NCI-H2171 treated with DMSO at 0.1 percent for 48 hours (cell line): ENCODE measurements around the gene AP2A2.

Experiments used
- DNase-seq: peaks from one replicate; lab custom pipeline; 2025; lab: John Stamatoyannopoulos, UW

The AP2A2 gene

DNA sequence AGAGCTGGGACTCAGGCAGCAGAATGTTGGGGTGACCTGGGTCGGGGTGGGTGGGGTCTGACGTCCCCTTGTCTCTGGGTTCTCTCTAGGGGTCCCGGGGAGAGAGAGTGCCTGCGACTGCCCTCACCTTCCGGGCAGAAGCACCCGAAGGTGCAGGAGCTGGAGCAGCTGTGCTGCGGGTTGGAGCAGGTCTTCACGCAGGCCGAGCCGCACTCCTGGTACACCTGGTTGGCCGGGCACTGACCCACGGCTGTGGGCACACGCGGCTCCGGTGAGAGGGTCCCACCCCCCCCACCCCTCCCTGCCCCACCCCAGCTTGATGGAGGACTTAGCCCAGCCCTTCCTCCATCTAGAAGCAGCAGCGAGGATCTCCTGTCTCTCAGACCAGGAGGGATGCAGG lies 104.4 kb downstream of the AP2A2 start:
- DNase-seq, result no peak

DNA sequence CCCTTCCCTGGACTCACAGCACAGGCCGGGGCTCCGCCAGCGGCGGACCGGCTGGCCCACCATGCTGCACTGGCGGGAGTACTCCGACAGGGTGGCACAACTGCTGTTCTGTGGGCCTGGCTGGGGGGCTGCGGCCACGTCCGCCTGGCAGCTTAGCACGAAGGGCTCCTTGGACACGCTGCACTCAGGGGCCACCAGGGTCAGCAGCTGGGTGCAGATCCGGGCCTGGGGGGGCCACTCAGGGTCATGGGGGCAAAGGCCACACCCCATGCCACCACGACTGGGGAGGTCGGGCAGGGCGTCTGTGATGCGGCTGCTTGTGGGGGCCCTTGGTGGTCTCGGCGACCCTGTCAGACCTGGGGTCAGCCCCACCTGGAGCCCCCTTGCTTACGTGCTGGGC lies 104.9 kb downstream of the AP2A2 start:
- no peak for DNase-seq

DNA sequence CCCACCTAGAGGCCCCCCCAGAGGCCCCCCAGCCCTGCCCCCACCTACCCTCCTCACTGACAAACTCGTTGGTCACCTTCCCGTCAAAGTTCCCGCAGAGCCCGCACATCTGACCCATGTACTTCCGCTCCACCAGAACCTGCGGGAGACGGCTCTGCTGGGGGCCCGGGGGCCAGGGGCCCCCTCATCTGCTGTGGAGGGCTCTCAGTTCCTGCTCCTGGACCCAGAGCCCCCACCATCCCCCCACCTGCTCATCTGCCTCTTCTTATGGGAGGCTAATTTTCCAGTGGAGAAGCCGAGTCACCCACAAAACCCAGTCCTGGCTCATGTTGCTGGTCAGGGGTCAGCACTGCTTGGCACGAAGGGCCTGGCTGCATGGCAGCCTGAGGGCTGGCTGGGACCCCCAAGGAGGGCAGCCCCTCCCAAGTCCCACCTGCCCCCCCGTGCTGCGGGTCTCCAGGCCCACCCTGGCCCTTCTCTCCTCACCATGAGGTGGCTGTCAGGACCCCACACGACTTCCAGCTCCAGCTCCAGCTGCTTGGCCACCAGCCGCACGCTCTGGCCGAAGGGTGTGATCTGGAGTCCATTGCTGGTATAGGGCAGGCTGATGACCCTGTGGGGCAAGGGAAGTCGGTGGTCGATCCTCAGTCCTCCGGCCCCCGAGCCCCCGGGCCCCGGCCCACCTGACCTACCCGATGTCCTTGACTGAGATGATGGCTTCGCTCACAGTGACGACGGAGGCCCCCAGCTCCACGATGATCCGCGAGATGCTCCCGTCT lies 105.6 kb downstream of the AP2A2 start:
- no peak for DNase-seq

- DNase-seq, result no peak
Measured at GRCh38 chr11:1032310-1032891, 106.7 kb downstream of the AP2A2 start.

GRCh38 chr11:1033016-1033798 lies 107.5 kb downstream of the AP2A2 start:
- no peak for DNase-seq

- DNase-seq, result no peak
Measured at GRCh38 chr11:1034001-1034400, 108.3 kb downstream of the AP2A2 start.

- no peak for DNase-seq
Measured at GRCh38 chr11:1034456-1035295, 109.0 kb downstream of the AP2A2 start.

GRCh38 chr11:1035577-1036283 lies 110.1 kb downstream of the AP2A2 start:
- no peak for DNase-seq

DNA sequence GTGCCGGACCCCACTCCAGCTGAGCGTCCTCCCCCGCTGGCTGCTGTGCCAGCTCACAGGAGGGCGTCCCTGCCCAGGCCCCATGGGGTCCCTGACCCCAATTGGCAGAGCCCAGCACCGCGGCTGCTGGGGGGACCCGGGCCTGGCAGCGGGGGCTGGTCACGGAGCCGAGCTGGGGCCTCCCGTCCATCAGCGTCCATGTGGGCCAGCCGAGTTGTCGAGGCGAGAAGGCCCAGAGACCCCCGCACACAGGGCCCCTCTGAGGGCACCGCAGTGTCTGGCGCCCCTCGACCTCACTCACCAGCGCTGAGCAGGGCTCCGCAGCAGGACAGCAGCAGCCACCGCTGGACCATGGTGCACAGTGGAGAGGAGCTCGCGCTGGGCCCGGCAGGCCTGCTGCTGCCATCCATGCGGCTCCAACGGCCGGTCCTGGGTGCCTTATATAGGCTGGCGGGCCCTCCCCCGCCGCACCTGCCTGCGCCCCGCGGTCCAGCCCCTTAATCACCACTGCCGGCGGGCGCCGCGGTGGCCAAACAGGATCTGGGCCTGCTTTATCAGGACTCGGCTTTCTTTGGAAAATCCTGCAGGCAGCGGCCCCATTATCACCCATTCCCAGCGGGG lies 110.7 kb downstream of the AP2A2 start, which contains the start of gene MUC6:
Gene MUC6 (minus strand): TSS at position 416 of the 621 bp plus-strand sequence. CDS start 63 bp downstream, at position 353.
- no peak for DNase-seq

- DNase-seq, result no peak
Measured at GRCh38 chr11:1036931-1037330, 111.3 kb downstream of the AP2A2 start.

DNA sequence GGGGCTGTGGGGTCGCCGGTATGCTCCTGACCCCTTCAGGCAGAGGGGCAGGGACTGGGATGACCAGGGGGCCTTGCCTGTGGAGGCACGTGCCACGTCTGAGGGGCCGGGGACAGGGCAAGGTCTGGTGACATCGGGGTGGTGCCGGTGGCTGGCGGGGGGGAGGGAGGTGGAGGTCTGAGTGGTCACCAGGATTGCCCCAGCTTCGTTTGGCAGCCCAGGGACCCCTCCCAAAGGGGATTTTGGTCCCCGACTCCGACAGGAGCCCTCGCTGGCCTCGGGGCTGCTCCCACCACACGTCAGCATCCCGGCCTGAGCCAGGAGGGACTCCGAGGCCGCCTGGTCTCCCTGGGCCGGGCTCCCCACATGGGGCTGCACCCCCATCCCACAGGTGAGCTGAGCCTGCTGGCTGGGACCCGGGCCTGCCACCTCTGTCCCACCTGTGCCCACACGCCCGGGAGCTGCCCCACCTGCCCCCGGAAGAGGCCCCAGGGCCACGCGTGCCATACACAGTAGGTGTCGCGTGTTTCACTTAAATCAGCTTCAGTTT lies 111.9 kb downstream of the AP2A2 start:
- no peak for DNase-seq

- no peak for DNase-seq
Measured at GRCh38 chr11:1038361-1038760, 112.7 kb downstream of the AP2A2 start.

DNA sequence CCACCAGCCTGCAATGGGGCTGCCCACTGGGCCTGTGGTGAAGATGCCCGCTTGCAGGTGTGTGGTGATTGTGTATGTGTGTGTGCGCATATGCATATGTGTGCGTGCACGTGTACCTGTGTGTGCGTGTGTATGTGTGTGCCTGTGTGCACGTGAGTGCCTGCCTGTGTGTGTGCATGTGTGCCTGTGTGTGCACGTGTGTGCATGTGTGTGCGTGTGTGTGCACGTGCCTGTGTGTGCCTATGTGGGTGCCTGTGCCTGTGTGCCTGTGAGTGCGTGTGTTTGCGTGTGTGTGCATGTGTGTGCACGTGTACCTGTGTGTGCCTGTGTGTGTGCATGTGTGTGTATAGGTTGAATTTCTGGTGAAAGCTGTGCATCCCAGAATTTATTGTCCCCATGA lies 113.3 kb downstream of the AP2A2 start:
- DNase-seq, result no peak

- no peak for DNase-seq
Measured at GRCh38 chr11:1039481-1040427, 114.1 kb downstream of the AP2A2 start.

- no peak for DNase-seq
Measured at GRCh38 chr11:1040428-1041148, 114.9 kb downstream of the AP2A2 start.

DNA sequence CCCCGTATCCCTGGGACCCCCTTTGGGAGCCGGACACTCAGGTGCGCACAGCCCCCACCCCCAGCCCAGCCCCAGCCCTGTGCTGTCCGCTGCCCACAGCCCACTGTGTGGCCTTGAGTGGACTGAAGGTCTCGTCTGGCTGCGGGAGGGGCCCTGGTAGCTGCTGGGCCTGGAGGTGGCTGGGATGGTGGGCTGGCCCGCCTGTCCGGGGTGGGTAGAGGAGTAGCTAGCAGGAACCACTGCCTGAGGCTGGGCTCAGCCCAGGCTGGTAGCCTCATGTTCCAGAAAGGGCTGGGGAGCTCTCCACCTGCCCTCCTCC lies 115.4 kb downstream of the AP2A2 start:
- no peak for DNase-seq

DNA sequence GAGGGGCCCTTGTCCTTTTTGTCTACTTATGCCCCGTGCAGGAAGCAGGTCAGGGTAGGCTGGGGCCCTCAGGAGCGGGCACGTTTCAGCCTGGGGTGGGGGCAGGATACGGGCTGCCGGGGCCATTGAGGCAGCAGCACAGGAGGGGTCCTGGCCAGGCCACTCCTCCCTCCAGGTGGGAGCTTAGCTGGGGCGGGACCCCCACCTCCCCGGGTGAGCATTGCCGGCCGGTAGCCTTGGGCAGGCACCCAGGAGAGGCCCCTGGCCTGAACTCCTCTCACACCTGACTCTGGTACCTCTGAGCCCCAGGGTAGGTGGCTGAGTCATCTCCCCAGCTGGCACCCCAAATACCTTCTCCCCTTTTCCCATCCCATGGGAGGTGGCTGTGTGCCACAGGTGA lies 115.8 kb downstream of the AP2A2 start:
- no peak for DNase-seq

- no peak for DNase-seq
Measured at GRCh38 chr11:1041936-1042608, 116.4 kb downstream of the AP2A2 start.
